Measurements from ENCODE around the gene FREY1. TPM values are rescaled to one million over a fixed set of nuclear protein-coding genes. Genes with fewer than 3 reads are reported as not detected.

FREY1 gene
- total RNA-seq, 1 experiment from 2014 or later: 4.2 TPM

DNA sequence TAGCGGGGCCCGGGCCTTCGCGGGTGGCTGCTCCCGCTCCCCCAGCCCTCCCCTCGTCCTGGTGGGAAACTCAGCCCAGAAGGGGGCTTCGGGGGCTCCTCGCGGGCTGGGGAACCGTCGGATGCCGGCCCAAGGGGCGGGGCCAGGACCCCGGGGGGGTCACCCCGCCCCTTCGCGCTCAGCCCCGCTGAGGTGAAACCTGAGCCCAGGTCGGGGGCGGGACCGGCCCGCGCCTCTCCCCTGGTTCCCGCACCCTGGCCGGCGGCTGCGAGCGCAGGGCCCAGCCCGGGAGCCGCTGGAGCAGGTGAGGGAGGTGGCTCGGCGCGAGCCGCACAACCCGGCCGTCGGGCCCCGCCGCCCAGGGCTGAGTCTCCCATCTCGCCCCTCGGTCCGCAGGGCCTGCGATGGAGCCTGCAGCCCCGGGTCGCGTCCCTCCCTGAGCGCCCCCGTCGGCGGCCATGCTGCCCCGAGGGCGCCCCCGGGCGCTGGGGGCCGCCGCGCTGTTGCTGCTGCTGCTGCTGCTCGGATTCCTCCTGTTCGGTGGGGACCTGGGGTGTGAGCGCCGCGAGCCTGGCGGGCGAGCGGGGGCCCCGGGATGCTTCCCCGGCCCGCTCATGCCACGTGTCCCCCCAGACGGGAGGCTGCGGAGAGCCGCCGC is 15.5 kb upstream of the FREY1 start, which contains the start of gene LARGE2:
Gene LARGE2, plus strand, starts transcription at position 232 of the 658 bp plus-strand sequence. Its CDS starts 227 bp downstream, at position 459.
- CTCF ChIA-PET: no interaction called here
- Histone ChIP-seq H4K20me1 (ENCODE audit: insufficient read depth) (no peaks in the 10 kb centered on the region), H3K79me2 (ENCODE audit: low read depth) (peaks cover under 1% of the 10 kb centered on the region; the same call in 1 of the 2 replicates), H3K9me2 (ENCODE audit: insufficient read depth) (no peaks in the 10 kb centered on the region), H3K27me3 (ENCODE audit: insufficient read depth, low read depth) (no peaks in the 10 kb centered on the region), H3K36me3 (ENCODE audit: low read depth) (no peaks in the 10 kb centered on the region), H2AFZ (peak within 1 kb of the TSS; percentile 85), H3K9me3 (ENCODE audit: insufficient read depth, low read depth) (no peaks in the 10 kb centered on the region), H3K27ac (no peak within 1 kb of the TSS), H3K4me3 (peak within 1 kb of the TSS; percentile 72), H3K4me2 (peak within 1 kb of the TSS; percentile 89), H3F3A (ENCODE audit: insufficient read depth, low read depth) (peaks cover 24% of the 10 kb centered on the region; the same call in 1 of the 2 replicates), H3K4me1 (replicated peaks; ENCODE audit: insufficient read depth) (no peaks in the 10 kb centered on the region)
- TF ChIP-seq EZH2 (IDR thresholded peaks at IDR 0.05; ENCODE audit: low read depth): no peak
- TF ChIP-seq, protein P1, sequence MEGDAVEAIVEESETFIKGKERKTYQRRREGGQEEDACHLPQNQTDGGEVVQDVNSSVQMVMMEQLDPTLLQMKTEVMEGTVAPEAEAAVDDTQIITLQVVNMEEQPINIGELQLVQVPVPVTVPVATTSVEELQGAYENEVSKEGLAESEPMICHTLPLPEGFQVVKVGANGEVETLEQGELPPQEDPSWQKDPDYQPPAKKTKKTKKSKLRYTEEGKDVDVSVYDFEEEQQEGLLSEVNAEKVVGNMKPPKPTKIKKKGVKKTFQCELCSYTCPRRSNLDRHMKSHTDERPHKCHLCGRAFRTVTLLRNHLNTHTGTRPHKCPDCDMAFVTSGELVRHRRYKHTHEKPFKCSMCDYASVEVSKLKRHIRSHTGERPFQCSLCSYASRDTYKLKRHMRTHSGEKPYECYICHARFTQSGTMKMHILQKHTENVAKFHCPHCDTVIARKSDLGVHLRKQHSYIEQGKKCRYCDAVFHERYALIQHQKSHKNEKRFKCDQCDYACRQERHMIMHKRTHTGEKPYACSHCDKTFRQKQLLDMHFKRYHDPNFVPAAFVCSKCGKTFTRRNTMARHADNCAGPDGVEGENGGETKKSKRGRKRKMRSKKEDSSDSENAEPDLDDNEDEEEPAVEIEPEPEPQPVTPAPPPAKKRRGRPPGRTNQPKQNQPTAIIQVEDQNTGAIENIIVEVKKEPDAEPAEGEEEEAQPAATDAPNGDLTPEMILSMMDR (conservative IDR thresholded peaks at IDR 0.05): no peak
- BruUV-seq (replicated peaks): no TSS peak
- intact Hi-C loops (cut with micrococcal nuclease; ENCODE audit: unreplicated experiment): no loop called here
- POLR2A ChIA-PET (ENCODE audit: unreplicated experiment): interaction anchor here (0.6 kb wide), 1 partner anchor 238 kb away, joined by 4 read pairs; no protein-coding TSS in a partner anchor
- peak in 1 of 2 experiments; percentile 75 for DNase-seq

DNA sequence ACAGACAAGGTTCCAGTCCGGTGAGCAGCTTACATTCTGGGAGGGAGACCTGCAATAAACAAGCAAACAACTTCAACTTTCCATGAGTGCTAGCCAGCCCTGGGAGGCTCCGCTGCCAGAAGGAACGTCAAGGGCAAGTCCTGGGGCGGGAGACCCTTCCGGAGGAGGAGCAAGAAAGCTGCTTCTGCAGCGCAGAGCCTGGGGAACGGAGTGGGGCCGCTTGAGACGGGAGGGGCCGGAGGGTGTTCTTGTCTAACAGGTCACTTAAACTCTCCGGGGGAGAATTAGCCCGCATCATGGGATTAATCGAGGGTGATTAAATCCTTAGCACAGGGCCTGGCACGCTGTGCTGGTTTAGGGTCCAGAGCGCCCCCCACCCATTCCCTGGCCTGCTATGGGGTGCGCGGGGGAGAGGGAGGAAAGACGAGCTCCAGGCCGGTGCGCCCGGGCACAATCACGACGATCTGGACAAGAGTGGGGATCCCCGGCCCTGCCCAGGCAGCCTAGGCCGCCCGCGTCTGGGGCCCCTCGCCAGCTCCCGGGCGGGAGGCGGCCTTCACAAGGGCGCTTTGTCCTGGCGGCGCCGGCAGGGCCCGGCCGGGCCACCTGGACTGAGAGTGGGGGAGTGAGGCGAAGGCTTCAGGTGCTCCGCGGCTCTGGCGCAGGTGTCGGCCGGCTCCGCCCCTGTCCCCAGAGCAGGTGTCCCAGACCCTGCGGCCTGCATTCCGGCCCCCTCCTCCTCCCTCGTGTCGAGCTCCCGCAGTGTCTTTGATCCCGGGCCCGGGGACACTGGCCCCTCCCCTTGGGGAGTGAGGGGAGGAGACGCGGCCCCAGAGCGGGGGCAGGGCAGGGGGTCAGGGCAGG is 14.7 kb upstream of the FREY1 start:
- peaks cover 8% of the 10 kb centered on the region for H3K79me2 ChIP-seq (ENCODE audit: low read depth)
- peak overlapping the region; percentile 72 for H3K4me3 ChIP-seq
- peak overlapping the region; percentile 89 for H3K4me2 ChIP-seq
- no peaks in the 10 kb centered on the region for H3K9me3 ChIP-seq (ENCODE audit: insufficient read depth, low read depth)
- no peaks in the 10 kb centered on the region for H3K9me2 ChIP-seq (ENCODE audit: insufficient read depth)
- ChIA-PET POLR2A (ENCODE audit: unreplicated experiment) (interaction anchor here (0.6 kb wide), 1 partner anchor 238 kb away, joined by 4 read pairs; no protein-coding TSS in a partner anchor), CTCF (interaction anchor here (0.6 kb wide), 1 partner anchor 20 kb away, joined by 4 read pairs; no protein-coding TSS in a partner anchor)
- intact Hi-C loops (cut with micrococcal nuclease; ENCODE audit: unreplicated experiment): no loop called here
- TF ChIP-seq EZH2 (IDR thresholded peaks at IDR 0.05; ENCODE audit: low read depth): no peak
- TF ChIP-seq, protein P1 (conservative IDR thresholded peaks at IDR 0.05): no peak
- H3K27me3 ChIP-seq (ENCODE audit: insufficient read depth, low read depth): no peaks in the 10 kb centered on the region
- peaks cover 26% of the 10 kb centered on the region; the same call in 1 of the 2 replicates for H3F3A ChIP-seq (ENCODE audit: insufficient read depth, low read depth)
- peak overlapping the region; percentile 85 for H2AFZ ChIP-seq
- no peaks in the 10 kb centered on the region for H4K20me1 ChIP-seq (ENCODE audit: insufficient read depth)
- peaks cover 2% of the 10 kb centered on the region; the same call in 1 of the 2 replicates for H3K4me1 ChIP-seq (replicated peaks; ENCODE audit: insufficient read depth)
- H3K36me3 ChIP-seq (ENCODE audit: low read depth): no peaks in the 10 kb centered on the region
- BruUV-seq (replicated peaks): no TSS peak
- peak; percentile 59 to 74 for DNase-seq
- no peak overlapping the region for H3K27ac ChIP-seq

All from PC-9 (cell line).